ENCODE measurements around the gene SMTN.

SMTN gene

GRCh38 chr22:31144223-31144622 lies 63.1 kb downstream of the SMTN start:
- no peak overlapping the region for H3K4me3 Mint-ChIP-seq
- H3K27ac Mint-ChIP-seq: no peak overlapping the region
- H3K36me3 Mint-ChIP-seq (ENCODE audit: low read depth): no peaks in the 10 kb centered on the region
- H3K9me3 Mint-ChIP-seq: no peaks in the 10 kb centered on the region
- no peak for DNase-seq
- peaks cover 5% of the 10 kb centered on the region for H3K27me3 Mint-ChIP-seq
- H3K4me1 Mint-ChIP-seq (ENCODE audit: low read depth): peaks cover 7% of the 10 kb centered on the region

DNA sequence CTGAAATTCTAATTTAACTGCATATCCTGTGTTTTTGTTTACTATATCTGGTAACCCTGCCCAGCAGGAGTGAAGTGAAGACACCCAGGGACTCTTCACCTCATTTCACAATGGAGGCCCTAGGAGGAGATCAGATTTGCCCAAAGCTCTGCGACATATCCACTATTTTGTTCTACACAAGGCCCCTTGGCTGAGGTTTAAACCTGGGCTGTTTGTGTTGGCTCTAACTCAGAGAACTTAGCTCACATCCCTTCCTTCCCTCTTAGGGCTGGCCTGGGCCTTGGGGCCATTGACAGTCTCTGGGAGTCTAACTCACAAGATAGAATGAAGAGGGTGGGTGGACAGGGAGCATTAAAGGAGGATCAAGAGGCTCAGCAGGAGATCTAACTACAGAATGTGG lies 67.4 kb downstream of the SMTN start:
- H3K36me3 Mint-ChIP-seq (ENCODE audit: low read depth): no peaks in the 10 kb centered on the region
- H3K4me3 Mint-ChIP-seq: no peak overlapping the region
- H3K27ac Mint-ChIP-seq: no peak overlapping the region
- no peaks in the 10 kb centered on the region for H3K9me3 Mint-ChIP-seq
- DNase-seq: no peak
- H3K27me3 Mint-ChIP-seq: no peaks in the 10 kb centered on the region
- H3K4me1 Mint-ChIP-seq (ENCODE audit: low read depth): peaks cover 7% of the 10 kb centered on the region

GRCh38 chr22:31148953-31149627 lies 68.0 kb downstream of the SMTN start:
- no peak overlapping the region for H3K4me3 Mint-ChIP-seq
- no peak overlapping the region for H3K27ac Mint-ChIP-seq
- H3K4me1 Mint-ChIP-seq (ENCODE audit: low read depth): peaks cover 5% of the 10 kb centered on the region
- H3K9me3 Mint-ChIP-seq: no peaks in the 10 kb centered on the region
- no peaks in the 10 kb centered on the region for H3K27me3 Mint-ChIP-seq
- H3K36me3 Mint-ChIP-seq (ENCODE audit: low read depth): no peaks in the 10 kb centered on the region
- peak; percentile 47 for DNase-seq

DNA sequence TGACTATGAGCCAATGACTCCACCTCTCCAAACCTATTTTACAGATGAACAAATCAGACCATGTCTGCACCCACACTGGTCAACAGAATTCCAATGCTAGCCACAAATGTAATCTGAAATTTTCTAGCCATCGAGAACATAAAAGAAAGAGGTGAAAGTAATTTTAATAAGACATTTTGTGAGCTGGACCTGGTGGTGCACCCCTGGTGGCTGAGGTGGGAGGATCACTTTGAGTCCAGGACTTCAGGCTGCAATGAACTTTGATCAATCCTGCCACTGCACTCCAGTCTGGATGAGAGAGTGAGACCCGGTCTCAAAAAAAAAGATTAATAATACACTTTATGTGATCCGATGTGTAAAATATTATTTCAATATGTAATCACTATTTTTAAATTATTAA lies 69.5 kb downstream of the SMTN start:
- DNase-seq: no peak
- Mint-ChIP-seq H3K4me1 (ENCODE audit: low read depth) (no peaks in the 10 kb centered on the region), H3K27ac (no peak overlapping the region), H3K4me3 (no peak overlapping the region), H3K36me3 (ENCODE audit: low read depth) (no peaks in the 10 kb centered on the region), H3K27me3 (no peaks in the 10 kb centered on the region), H3K9me3 (no peaks in the 10 kb centered on the region)

- Mint-ChIP-seq H3K9me3 (no peaks in the 10 kb centered on the region), H3K36me3 (ENCODE audit: low read depth) (no peaks in the 10 kb centered on the region), H3K4me1 (ENCODE audit: low read depth) (no peaks in the 10 kb centered on the region), H3K4me3 (no peak overlapping the region), H3K27me3 (no peaks in the 10 kb centered on the region), H3K27ac (no peak overlapping the region)
- no peak for DNase-seq
These were observed 70.8 kb downstream of the SMTN start for GRCh38 chr22:31151872-31152271.

- H3K36me3 Mint-ChIP-seq (ENCODE audit: low read depth): no peaks in the 10 kb centered on the region
- H3K27me3 Mint-ChIP-seq: no peaks in the 10 kb centered on the region
- no peak overlapping the region for H3K27ac Mint-ChIP-seq
- no peaks in the 10 kb centered on the region for H3K9me3 Mint-ChIP-seq
- H3K4me1 Mint-ChIP-seq (ENCODE audit: low read depth): no peaks in the 10 kb centered on the region
- no peak overlapping the region for H3K4me3 Mint-ChIP-seq
- no peak for DNase-seq
These were observed 72.2 kb downstream of the SMTN start for GRCh38 chr22:31153357-31153756.

Data from activated T-cell treated with anti-CD3 and anti-CD28 coated beads, Interleukin-2, amount 50 U/mL, for 24 hours (primary cell).